HG03108 (cell line): ENCODE measurements around the gene DNAH14.
"Not testable (repeated sequence)": the region's sequence is repeated elsewhere in the genome, so short reads cannot be mapped to it uniquely, and the experiment has no call there.

ENCODE experiments used
- ATAC-seq: cut with Tn5 transposase; IDR thresholded peaks from one replicate; pipeline ENCODE4 v1.9.1; 2021; ENCODE audit warnings: moderate library complexity; ENCODE audit not compliant: unreplicated experiment

Gene DNAH14

GRCh38 chr1:224991550-224991949 lies 62.1 kb downstream of the DNAH14 start:
- ATAC-seq = not testable (repeated sequence)

- ATAC-seq = no peak
Measured at GRCh38 chr1:224995602-224996001, 66.1 kb downstream of the DNAH14 start.

GRCh38 chr1:224996266-224996665 lies 66.8 kb downstream of the DNAH14 start:
- no peak for ATAC-seq

GRCh38 chr1:224998185-224998584 lies 68.7 kb downstream of the DNAH14 start:
- ATAC-seq = no peak

GRCh38 chr1:225004396-225004795 lies 74.9 kb downstream of the DNAH14 start:
- no peak for ATAC-seq

GRCh38 chr1:225006352-225006751 lies 76.9 kb downstream of the DNAH14 start:
- not testable (repeated sequence) for ATAC-seq

GRCh38 chr1:225008050-225008449 lies 78.6 kb downstream of the DNAH14 start:
- ATAC-seq = not testable (repeated sequence)

- ATAC-seq = no peak
Measured at GRCh38 chr1:225021037-225021436, 91.6 kb downstream of the DNAH14 start.

- ATAC-seq = no peak
Measured at GRCh38 chr1:225026701-225027100, 97.2 kb downstream of the DNAH14 start.

- ATAC-seq = not testable (repeated sequence)
Measured at GRCh38 chr1:225036441-225036840, 107.0 kb downstream of the DNAH14 start.

GRCh38 chr1:225042263-225042662 lies 112.8 kb downstream of the DNAH14 start:
- no peak for ATAC-seq

- ATAC-seq = no peak
Measured at GRCh38 chr1:225044258-225044657, 114.8 kb downstream of the DNAH14 start.

GRCh38 chr1:225049594-225049993 lies 120.1 kb downstream of the DNAH14 start:
- no peak for ATAC-seq

GRCh38 chr1:225063722-225064121 lies 134.2 kb downstream of the DNAH14 start:
- ATAC-seq = no peak

- ATAC-seq = no peak
Measured at GRCh38 chr1:225070972-225071371, 141.5 kb downstream of the DNAH14 start.

- no peak for ATAC-seq
Measured at GRCh38 chr1:225097175-225097574, 167.7 kb downstream of the DNAH14 start.

GRCh38 chr1:225111000-225111399 lies 181.5 kb downstream of the DNAH14 start:
- ATAC-seq = no peak

GRCh38 chr1:225113265-225113664 lies 183.8 kb downstream of the DNAH14 start:
- ATAC-seq = no peak

GRCh38 chr1:225114354-225114990 lies 185.0 kb downstream of the DNAH14 start:
- ATAC-seq = no peak

GRCh38 chr1:225119307-225119706 lies 189.8 kb downstream of the DNAH14 start:
- ATAC-seq = no peak

GRCh38 chr1:225121095-225121494 lies 191.6 kb downstream of the DNAH14 start:
- ATAC-seq = no peak

GRCh38 chr1:225131869-225132268 lies 202.4 kb downstream of the DNAH14 start:
- ATAC-seq = no peak

- no peak for ATAC-seq
Measured at GRCh38 chr1:225137976-225138375, 208.5 kb downstream of the DNAH14 start.
